Measurements from ENCODE around the gene NEFH. TPM values are rescaled to one million over a fixed set of nuclear protein-coding genes. Genes with fewer than 3 reads are reported as not detected.

Gene NEFH
- total RNA-seq, 1 donor from 2014 or later, result 1.0 TPM

DNA sequence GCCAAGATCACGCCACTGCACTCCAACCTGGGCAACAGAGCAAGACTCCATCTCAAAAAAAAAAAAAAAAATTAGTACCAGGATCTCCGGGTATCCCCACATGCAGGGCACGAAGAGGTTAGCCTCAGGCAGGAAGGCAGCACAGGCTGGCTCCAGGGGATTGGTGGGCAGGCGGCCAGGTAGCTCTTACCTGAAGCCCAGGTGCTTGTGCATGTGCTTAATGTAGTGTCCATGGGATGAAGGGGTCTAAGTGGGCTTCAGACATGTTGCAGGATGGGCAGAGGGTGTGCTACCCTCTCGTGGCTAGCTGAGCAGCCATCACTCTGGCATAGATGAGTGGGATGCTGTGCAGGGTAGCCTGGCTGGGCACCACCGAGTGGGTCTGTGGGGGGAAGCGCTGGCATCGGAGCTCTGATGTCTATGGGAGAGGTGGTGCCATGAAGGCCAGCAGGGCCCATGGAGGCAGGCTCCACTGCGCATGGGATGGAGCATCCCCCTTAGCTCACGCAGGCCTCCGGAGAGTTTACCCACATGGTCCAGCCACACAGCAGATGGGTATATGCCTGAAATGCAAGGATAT is 30.6 kb upstream of the NEFH start:
- Histone ChIP-seq H3K4me1 (no peaks in the 10 kb centered on the region), H3K4me3 (no peak overlapping the region), H3K27ac (no peak overlapping the region), H3K36me3 (no peaks in the 10 kb centered on the region), H3K27me3 (ENCODE audit: low read depth) (no peaks in the 10 kb centered on the region), H3K9me3 (no peaks in the 10 kb centered on the region)
- no peak for DNase-seq
- peak in 1 of 2 donors; percentile 24 for ATAC-seq
- TF ChIP-seq, protein P1, sequence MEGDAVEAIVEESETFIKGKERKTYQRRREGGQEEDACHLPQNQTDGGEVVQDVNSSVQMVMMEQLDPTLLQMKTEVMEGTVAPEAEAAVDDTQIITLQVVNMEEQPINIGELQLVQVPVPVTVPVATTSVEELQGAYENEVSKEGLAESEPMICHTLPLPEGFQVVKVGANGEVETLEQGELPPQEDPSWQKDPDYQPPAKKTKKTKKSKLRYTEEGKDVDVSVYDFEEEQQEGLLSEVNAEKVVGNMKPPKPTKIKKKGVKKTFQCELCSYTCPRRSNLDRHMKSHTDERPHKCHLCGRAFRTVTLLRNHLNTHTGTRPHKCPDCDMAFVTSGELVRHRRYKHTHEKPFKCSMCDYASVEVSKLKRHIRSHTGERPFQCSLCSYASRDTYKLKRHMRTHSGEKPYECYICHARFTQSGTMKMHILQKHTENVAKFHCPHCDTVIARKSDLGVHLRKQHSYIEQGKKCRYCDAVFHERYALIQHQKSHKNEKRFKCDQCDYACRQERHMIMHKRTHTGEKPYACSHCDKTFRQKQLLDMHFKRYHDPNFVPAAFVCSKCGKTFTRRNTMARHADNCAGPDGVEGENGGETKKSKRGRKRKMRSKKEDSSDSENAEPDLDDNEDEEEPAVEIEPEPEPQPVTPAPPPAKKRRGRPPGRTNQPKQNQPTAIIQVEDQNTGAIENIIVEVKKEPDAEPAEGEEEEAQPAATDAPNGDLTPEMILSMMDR (IDR thresholded peaks at IDR 0.05), result no peak
- intact Hi-C loops (cut with DNase I), result no loop called here

DNA sequence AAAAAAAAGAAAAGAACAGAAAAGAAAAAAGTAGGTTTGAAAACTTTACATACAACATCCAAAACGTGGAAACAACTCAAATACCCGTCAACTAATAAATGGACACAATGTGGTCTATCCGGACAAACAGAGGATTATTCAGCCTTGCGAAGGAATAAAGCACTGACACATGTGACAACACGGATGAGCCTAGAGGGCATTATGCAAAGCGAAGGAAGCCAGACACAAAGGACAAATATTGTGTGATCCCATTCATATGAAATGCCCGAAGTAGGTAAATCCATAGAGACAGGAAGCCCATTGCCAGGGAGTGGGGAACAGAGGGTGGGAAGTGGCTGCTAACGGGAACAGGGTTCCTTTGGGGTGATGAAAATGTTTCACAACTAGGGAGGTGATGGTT is 29.8 kb upstream of the NEFH start:
- intact Hi-C loops (cut with DNase I), result no loop called here
- Histone ChIP-seq H3K4me1 (no peaks in the 10 kb centered on the region), H3K27me3 (ENCODE audit: low read depth) (no peaks in the 10 kb centered on the region), H3K9me3 (no peaks in the 10 kb centered on the region), H3K4me3 (no peak overlapping the region), H3K36me3 (no peaks in the 10 kb centered on the region), H3K27ac (no peak overlapping the region)
- TF ChIP-seq, protein P1 (IDR thresholded peaks at IDR 0.05), result no peak
- no peak for DNase-seq
- no peak for ATAC-seq

DNA sequence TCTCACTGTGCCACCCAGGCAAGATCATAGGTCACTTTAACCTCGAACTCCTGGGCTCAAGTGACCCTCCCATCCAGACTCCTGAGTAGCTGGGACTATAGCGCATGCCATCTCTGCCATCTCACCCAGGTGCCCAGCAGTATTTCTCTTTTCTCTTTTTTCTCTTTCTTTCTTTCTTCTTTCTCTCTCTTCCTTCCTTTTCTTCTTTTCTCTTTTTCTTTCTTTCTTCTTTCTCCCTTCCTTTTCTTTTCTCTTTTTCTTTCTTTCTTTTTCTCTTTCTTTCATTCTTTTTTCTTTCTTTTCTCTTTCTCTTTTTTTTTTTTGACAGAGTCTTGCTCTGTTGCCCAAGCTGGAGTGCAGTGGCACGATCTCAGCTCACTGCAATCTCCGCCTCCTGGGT is 28.2 kb upstream of the NEFH start:
- Histone ChIP-seq H3K4me1 (no peaks in the 10 kb centered on the region), H3K27me3 (ENCODE audit: low read depth) (no peaks in the 10 kb centered on the region)
- intact Hi-C loops (cut with DNase I), result no loop called here

DNA sequence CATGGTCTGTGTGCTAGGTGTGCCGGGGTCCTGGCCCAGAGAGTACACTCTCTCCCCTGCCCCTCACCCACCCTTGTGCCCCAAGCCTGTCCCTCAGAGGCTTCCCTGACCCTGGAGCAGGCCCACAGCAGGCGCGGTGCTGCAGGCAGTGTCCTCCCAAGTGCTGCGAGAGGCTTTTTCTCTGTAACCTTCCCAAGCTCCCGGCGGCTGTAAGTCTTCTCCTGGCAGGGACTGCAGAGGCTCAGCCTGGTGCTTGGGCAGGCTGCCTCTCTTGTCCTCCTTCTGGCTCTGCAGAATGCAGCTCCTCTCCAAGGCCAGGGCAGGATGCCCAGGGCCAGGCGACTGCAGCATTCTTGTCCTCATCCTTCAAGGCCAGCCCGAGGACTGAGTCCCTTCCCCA is 25.7 kb upstream of the NEFH start:
- no peaks in the 10 kb centered on the region for H3K4me1 ChIP-seq
- no peak for ATAC-seq
- H3K9me3 ChIP-seq, result no peaks in the 10 kb centered on the region
- DNase-seq, result no peak
- intact Hi-C loops (cut with DNase I), result no loop called here
- TF ChIP-seq, protein P1 (IDR thresholded peaks at IDR 0.05), result no peak
- H3K27ac ChIP-seq, result no peak overlapping the region
- no peaks in the 10 kb centered on the region for H3K36me3 ChIP-seq
- H3K27me3 ChIP-seq (ENCODE audit: low read depth), result no peaks in the 10 kb centered on the region
- H3K4me3 ChIP-seq, result no peak overlapping the region

More for the DNA sequence above, 28.2 kb upstream of the NEFH start:
- Histone ChIP-seq H3K4me3 (no peak overlapping the region), H3K27ac (no peak overlapping the region), H3K9me3 (no peaks in the 10 kb centered on the region), H3K36me3 (no peaks in the 10 kb centered on the region)
- no peak for DNase-seq
- TF ChIP-seq, protein P1 (IDR thresholded peaks at IDR 0.05), result no peak
- ATAC-seq, result no peak

DNA sequence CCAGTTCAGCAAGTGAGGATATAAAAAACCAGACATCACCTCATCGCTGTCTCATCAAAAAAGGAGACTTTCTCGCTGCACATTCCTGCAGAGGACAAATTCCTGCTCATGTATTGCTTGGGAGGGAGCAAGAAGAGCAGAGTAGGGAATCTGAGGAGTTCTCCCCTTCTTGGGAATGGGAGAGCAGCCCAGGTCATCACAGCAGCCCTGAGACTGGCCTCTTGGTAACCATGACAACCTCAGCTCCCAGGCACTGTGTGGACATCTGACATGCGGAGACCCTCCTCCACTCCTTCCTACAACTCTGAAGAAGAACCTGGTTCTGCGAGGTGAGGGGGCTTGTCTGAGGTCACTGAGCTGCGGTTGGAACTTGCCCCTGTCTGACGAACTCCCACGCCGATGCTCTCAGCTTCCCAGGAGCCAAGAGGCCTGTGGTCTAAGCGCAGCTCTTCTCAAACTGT is 23.8 kb upstream of the NEFH start:
- no peaks in the 10 kb centered on the region for H3K9me3 ChIP-seq
- H3K4me3 ChIP-seq, result no peak overlapping the region
- no peak for ATAC-seq
- no peaks in the 10 kb centered on the region for H3K4me1 ChIP-seq
- no peak overlapping the region for H3K27ac ChIP-seq
- intact Hi-C loops (cut with DNase I), result no loop called here
- H3K36me3 ChIP-seq, result no peaks in the 10 kb centered on the region
- no peaks in the 10 kb centered on the region for H3K27me3 ChIP-seq (ENCODE audit: low read depth)
- DNase-seq, result no peak
- TF ChIP-seq, protein P1 (IDR thresholded peaks at IDR 0.05), result no peak
